Activated naive CD4-positive, alpha-beta T cell treated with anti-CD3 and anti-CD28 coated beads, Interleukin-2, amount 10 ng/mL, durations not matched to agents 7 days and 5 days (primary cell): Measurements from ENCODE around the gene ELF4.
"Not testable (repeated sequence)": the region's sequence is repeated elsewhere in the genome, so short reads cannot be mapped to it uniquely, and the experiment has no call there.

Experiments
- CTCF ChIA-PET: fragments of 350-600 bp; sonication (Branson Sonifier 250); formaldehyde crosslinking; loops from one replicate; lab custom pipeline; 2021; ENCODE audit warnings: antibody characterized with exemption; lab: Charles Lee
- DNase-seq: peaks from one replicate; pipeline ENCODE4 v3.0.0-alpha.2; 2020
- H3K27ac Mint-ChIP-seq: one replicate; pipeline ENCODE4 v1.8.0; 2021; ENCODE audit warnings: mild to moderate bottlenecking, moderate library complexity, mixed read lengths
- H3K27me3 Mint-ChIP-seq: one replicate; pipeline ENCODE4 v1.8.0; 2021; ENCODE audit warnings: mild to moderate bottlenecking, mixed read lengths
- H3K36me3 Mint-ChIP-seq: one replicate; pipeline ENCODE4 v1.8.0; 2021; ENCODE audit warnings: mixed read lengths
- H3K4me1 Mint-ChIP-seq: one replicate; pipeline ENCODE4 v1.8.0; 2021; ENCODE audit warnings: mixed read lengths
- H3K4me3 Mint-ChIP-seq: one replicate; pipeline ENCODE4 v1.8.0; 2021; ENCODE audit warnings: mild to moderate bottlenecking, moderate library complexity, mixed read lengths
- H3K9me3 Mint-ChIP-seq: one replicate; pipeline ENCODE4 v1.8.0; 2021; ENCODE audit warnings: mixed read lengths

The ELF4 gene

DNA sequence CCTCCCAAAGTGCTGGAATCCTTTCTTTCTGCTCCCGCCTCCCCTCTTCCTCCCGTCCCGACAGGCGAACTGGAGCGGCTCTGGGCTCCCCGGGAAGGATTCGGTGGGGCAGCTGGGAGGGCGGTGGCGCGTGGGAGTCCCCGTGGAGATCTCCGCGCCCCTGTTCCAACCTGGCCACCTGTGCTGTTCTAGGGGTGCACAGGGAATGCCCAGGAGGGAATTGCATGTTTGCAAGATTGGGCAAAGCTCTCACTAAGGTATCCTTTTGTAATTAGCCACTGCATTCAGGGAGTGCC is 11.2 kb upstream of the ELF4 start:
- Mint-ChIP-seq H3K4me1 (peaks cover 18% of the 10 kb centered on the region), H3K27ac (no peak overlapping the region), H3K36me3 (peaks cover 11% of the 10 kb centered on the region), H3K27me3 (no peaks in the 10 kb centered on the region), H3K9me3 (no peaks in the 10 kb centered on the region), H3K4me3 (no peak overlapping the region)
- CTCF ChIA-PET: interaction anchor here (1.1 to 5.3 kb wide), 6 partner anchors 19 to 55 kb away, joined by 3 to 68 read pairs (median 6); no protein-coding TSS in a partner anchor
- DNase-seq: no peak

GRCh38 chrX:130120746-130121504 is 10.6 kb upstream of the ELF4 start:
- no peak overlapping the region for H3K27ac Mint-ChIP-seq
- H3K4me1 Mint-ChIP-seq: peaks cover 18% of the 10 kb centered on the region
- H3K4me3 Mint-ChIP-seq: peak overlapping the region; percentile 53
- peaks cover 11% of the 10 kb centered on the region for H3K36me3 Mint-ChIP-seq
- no peaks in the 10 kb centered on the region for H3K9me3 Mint-ChIP-seq
- DNase-seq: peak; percentile 69
- CTCF ChIA-PET: interaction anchor here (0.7 to 5.3 kb wide), 7 partner anchors 11 to 55 kb away, joined by 3 to 68 read pairs (median 4); no protein-coding TSS in a partner anchor
- no peaks in the 10 kb centered on the region for H3K27me3 Mint-ChIP-seq

DNA sequence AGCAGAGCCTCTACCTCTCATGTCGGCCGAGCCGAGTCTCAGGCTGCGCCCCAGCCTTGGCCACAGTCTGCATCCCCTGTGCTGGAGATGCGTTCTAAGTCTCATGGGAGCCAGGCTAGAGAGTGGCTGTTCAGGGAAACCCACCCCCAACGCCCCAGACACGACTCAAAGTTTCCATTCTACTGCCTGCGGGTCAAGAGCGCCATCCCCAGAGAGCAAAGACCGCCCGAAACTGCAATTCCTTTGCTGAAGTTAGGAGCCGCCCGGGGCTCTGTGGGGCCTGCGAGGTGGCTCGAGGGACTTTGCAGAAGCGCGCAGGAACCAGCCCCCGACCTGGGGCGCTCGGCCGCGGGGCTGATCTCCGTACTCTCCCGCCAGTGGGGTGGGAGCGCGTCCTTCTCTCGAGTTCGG is 10.0 kb upstream of the ELF4 start:
- no peak for DNase-seq
- Mint-ChIP-seq H3K27me3 (peaks cover 3% of the 10 kb centered on the region), H3K36me3 (peaks cover 10% of the 10 kb centered on the region), H3K9me3 (no peaks in the 10 kb centered on the region), H3K4me3 (peak overlapping the region; percentile 53), H3K27ac (no peak overlapping the region), H3K4me1 (peaks cover 18% of the 10 kb centered on the region)
- CTCF ChIA-PET: interaction anchor here (0.9 to 5.3 kb wide), 4 partner anchors 11 to 39 kb away, joined by 3 to 68 read pairs (median 10); no protein-coding TSS in a partner anchor

GRCh38 chrX:130119312-130119898 is 9.1 kb upstream of the ELF4 start:
- H3K4me1 Mint-ChIP-seq: peaks cover 18% of the 10 kb centered on the region
- H3K27ac Mint-ChIP-seq: no peak overlapping the region
- H3K4me3 Mint-ChIP-seq: no peak overlapping the region
- peaks cover 5% of the 10 kb centered on the region for H3K36me3 Mint-ChIP-seq
- H3K9me3 Mint-ChIP-seq: no peaks in the 10 kb centered on the region
- H3K27me3 Mint-ChIP-seq: peaks cover 9% of the 10 kb centered on the region
- no peak for DNase-seq
- CTCF ChIA-PET: interaction anchor here (0.8 to 5.3 kb wide), 5 partner anchors 14 to 50 kb away, joined by 3 to 68 read pairs (median 5); no protein-coding TSS in a partner anchor

GRCh38 chrX:130118441-130119311 is 8.4 kb upstream of the ELF4 start:
- no peak overlapping the region for H3K4me3 Mint-ChIP-seq
- CTCF ChIA-PET: interaction anchor here (0.8 to 5.3 kb wide), 4 partner anchors 13 to 50 kb away, joined by 3 to 68 read pairs (median 4); no protein-coding TSS in a partner anchor
- peaks cover 5% of the 10 kb centered on the region for H3K36me3 Mint-ChIP-seq
- no peak overlapping the region for H3K27ac Mint-ChIP-seq
- no peak for DNase-seq
- H3K27me3 Mint-ChIP-seq: peaks cover 14% of the 10 kb centered on the region
- peaks cover 18% of the 10 kb centered on the region for H3K4me1 Mint-ChIP-seq
- H3K9me3 Mint-ChIP-seq: no peaks in the 10 kb centered on the region

DNA sequence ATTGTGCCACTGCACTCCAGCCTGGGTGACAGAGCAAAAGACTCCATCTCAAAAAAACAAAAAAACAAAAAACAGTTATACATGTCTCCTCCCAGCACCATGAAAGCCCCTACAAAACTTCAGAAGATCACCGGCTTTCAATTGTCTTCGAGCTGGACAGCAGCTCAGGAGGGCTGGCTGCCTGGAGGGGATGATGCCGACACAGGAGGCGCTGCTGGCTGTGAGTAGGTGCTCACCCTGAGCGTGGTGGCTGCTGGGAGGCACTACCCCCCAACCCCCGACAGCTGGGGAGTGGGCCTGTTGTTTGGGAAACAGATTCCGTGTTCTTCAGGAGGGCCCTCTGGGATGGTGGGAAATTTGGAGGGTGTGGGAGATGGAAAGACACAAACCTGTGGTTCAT is 6.9 kb upstream of the ELF4 start:
- no peaks in the 10 kb centered on the region for H3K9me3 Mint-ChIP-seq
- no peak overlapping the region for H3K27ac Mint-ChIP-seq
- peaks cover 18% of the 10 kb centered on the region for H3K4me1 Mint-ChIP-seq
- DNase-seq: no peak
- no peak overlapping the region for H3K4me3 Mint-ChIP-seq
- H3K36me3 Mint-ChIP-seq: no peaks in the 10 kb centered on the region
- H3K27me3 Mint-ChIP-seq: peaks cover 14% of the 10 kb centered on the region
- CTCF ChIA-PET: interaction anchor here (1.3 kb wide), 1 partner anchor 38 kb away, joined by 4 read pairs; no protein-coding TSS in a partner anchor

DNA sequence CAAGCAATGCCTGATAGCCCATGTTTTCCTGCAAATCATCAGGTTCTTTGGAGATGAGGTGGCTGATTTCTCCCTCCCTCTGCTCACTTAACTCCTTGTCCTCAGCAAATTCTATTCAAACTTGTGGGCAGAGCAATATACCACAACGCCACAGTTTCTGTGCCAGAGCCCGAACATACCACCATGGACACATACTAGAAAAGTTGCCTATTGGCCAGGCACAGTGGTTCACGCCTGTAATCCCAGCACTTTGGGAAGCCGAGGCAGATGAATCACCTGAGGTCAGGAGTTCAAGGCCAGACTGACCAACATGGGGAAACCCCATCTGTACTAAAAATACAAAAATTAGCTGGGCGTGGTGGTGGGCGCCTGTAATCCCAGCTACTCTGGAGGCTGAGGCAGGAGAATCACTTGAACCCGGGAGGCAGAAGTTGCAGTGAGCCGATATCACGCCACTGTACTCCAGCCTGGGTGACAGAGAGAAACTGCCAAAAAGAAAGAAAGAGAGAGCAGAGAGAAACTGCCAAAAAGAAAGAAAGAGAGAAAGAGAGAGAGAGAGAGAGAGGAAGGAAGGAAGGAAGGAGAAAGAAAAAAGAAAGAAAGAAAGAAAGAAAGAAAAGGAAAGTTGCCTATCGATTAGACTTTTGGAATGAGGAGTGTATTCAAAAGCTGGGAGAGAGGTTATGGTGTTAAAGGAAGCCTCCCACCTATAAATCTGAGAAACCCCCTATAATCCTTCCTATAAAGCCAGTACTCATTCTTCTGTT is 5.0 kb upstream of the ELF4 start:
- CTCF ChIA-PET, H3K9me3 Mint-ChIP-seq, H3K27ac Mint-ChIP-seq, DNase-seq, H3K4me3 Mint-ChIP-seq, H3K36me3 Mint-ChIP-seq: not testable (repeated sequence)
- Mint-ChIP-seq H3K4me1 (peaks cover 20% of the 10 kb centered on the region), H3K27me3 (peaks cover 19% of the 10 kb centered on the region)

DNA sequence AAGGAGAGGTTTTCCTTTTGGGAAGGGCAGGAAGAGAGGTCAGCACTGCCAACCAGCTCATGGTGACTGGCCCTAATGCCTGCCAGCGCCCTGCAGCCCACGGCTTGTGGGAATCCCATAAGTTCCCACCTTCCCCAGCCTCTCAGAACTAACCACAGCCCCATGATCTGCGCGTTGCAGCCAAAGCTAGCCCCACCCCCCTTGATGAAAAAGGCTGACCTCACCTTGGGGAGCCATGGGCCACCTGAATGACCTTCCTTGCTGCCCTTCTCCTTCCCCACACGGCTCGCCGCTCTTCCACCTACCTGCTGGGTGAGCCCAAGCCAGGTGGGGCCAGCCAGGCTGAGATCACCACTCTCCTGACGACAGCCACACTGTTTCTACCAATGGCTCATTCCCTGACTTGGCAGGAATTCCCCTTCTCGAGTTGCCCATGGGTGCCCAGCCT is 3.9 kb upstream of the ELF4 start:
- H3K27me3 Mint-ChIP-seq: peaks cover 19% of the 10 kb centered on the region
- no peak overlapping the region for H3K27ac Mint-ChIP-seq
- DNase-seq: no peak
- no peaks in the 10 kb centered on the region for H3K9me3 Mint-ChIP-seq
- H3K4me3 Mint-ChIP-seq: no peak overlapping the region
- H3K36me3 Mint-ChIP-seq: peaks cover 1% of the 10 kb centered on the region
- CTCF ChIA-PET: no interaction called here
- peaks cover 12% of the 10 kb centered on the region for H3K4me1 Mint-ChIP-seq

GRCh38 chrX:130111220-130112154 is 1.2 kb upstream of the ELF4 start:
- no peak for DNase-seq
- peak overlapping the region; percentile 49 for H3K4me3 Mint-ChIP-seq
- peak overlapping the region; percentile 20 for H3K27ac Mint-ChIP-seq
- peaks cover 7% of the 10 kb centered on the region for H3K36me3 Mint-ChIP-seq
- peaks cover 22% of the 10 kb centered on the region for H3K4me1 Mint-ChIP-seq
- no peaks in the 10 kb centered on the region for H3K9me3 Mint-ChIP-seq
- H3K27me3 Mint-ChIP-seq: peaks cover 19% of the 10 kb centered on the region
- CTCF ChIA-PET: interaction anchor here (0.8 kb wide), 1 partner anchor 32 kb away, joined by 3 read pairs; no protein-coding TSS in a partner anchor

DNA sequence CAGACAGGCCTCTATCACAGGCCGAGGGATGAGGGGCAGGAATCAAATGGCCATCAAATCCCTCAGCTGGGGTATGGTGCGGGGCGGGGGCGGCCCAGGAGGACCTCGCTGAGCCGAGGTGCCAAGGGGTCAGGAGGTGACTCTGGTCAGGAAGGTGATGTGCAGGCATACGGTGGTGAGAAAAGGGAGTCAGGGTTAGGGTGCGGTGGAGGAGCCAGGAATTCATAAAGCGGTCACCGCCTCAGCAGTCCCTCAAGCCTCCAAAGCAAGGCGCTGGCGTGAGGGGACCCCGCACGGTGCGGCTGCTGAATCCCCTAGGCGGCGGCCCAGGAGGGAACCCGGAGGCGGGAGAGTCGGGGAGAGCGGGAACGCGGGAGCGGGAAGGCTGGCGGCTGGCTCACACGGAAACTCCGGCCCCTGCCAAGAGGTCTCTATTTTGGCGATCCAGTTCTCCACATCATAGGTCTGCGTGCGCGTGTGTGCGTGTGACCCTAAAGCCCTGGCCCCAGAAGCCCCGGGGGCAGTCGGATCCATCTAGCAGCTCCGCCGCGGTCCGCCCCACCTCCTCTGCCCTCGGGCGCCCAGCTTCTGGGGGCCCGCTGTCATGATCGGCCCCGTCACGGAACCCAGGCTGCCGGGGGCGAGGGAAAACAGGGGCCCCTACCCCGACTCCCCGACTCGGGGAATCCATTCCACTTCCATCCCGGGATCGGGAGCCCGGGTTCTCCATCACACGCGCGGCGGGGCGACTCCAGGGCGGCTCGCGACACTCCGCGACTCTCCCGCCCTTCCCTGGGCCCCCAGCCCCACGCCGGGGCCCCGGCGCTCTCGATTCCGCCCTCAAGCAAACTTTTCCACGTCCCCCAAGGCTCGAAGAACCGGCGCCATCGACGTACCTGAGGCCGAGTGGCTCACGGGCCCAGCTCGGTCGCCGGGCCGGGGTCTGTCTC is 593 bp downstream of the ELF4 start:
- peak overlapping the region; percentile 83 for H3K27ac Mint-ChIP-seq
- CTCF ChIA-PET: interaction anchor here (0.9 to 1.3 kb wide), 3 partner anchors 11 to 30 kb away, joined by 3 to 5 read pairs (median 3); no protein-coding TSS in a partner anchor
- DNase-seq: no peak
- no peaks in the 10 kb centered on the region for H3K9me3 Mint-ChIP-seq
- H3K4me1 Mint-ChIP-seq: peaks cover 31% of the 10 kb centered on the region
- H3K36me3 Mint-ChIP-seq: peaks cover 11% of the 10 kb centered on the region
- H3K4me3 Mint-ChIP-seq: peak overlapping the region; percentile 95
- peaks cover 13% of the 10 kb centered on the region for H3K27me3 Mint-ChIP-seq

DNA sequence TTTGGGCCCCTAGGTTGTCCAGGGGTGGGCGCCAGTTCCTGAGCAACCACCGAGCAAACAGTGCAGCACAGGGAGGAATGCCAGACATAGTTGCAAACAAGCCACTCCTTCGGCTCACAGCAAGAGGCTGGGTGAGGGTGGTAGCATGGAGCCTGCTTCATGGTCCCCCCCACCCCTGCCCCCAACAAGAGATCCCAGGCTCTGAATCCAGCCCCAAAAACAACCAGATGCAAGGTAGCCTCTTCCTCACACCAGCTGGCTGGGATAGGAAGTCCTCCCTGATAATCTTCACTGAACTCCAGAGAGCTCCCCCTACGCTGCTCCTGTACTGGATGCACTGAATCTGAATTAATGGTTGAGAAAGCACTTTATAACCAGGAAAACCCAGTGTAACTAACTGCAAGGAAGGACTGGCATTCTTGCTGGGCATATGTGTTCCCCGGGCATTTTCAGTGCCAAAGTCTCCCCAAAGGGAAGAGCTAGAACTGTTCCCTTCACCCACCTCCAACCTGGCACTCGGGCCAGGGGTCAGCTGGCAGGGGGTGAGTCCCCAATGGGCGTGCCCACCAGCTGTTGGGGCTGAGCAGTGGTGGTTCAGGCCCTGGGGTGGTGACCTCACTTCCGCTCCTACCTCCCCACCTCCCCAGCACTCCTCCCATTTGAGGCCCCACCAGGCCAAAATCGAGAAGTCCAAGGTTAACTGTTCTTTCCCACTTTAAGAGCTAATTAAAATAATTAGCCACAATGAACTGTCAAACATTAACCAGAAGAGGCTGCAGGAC is 1.5 kb downstream of the ELF4 start:
- H3K36me3 Mint-ChIP-seq: peaks cover 17% of the 10 kb centered on the region
- H3K4me1 Mint-ChIP-seq: peaks cover 36% of the 10 kb centered on the region
- peak overlapping the region; percentile 83 for H3K27ac Mint-ChIP-seq
- DNase-seq: peak; percentile 64
- H3K9me3 Mint-ChIP-seq: no peaks in the 10 kb centered on the region
- CTCF ChIA-PET: interaction anchor here (0.9 to 1.3 kb wide), 3 partner anchors 12 to 29 kb away, joined by 3 to 5 read pairs (median 3); no protein-coding TSS in a partner anchor
- peaks cover 5% of the 10 kb centered on the region for H3K27me3 Mint-ChIP-seq
- peak overlapping the region; percentile 95 for H3K4me3 Mint-ChIP-seq
